HCT116 (cell line): ENCODE data around the gene SLC2A4.

Source experiments
- CBX3 ChIP-seq: IDR thresholded peaks from 2 replicates; pipeline ENCODE4 v1.6.1; 2012; ENCODE audit warnings: low read depth
- CTCF ChIP-seq, 3 experiments: fragments of 200-600 bp in 1 of 3; sonication (generic) in 1 of 3; IDR thresholded peaks in 2 of 3; conservative IDR thresholded peaks in 1 of 3; 2 replicates each; pipeline ENCODE4 v1.5.1; 2012 to 2017; ENCODE audit warnings: low read depth in 2 of 3, low read length in 2 of 3, antibody characterized with exemption in 1 of 3, borderline replicate concordance in 1 of 3, control low read depth in 1 of 3, mild to moderate bottlenecking in 1 of 3, mixed read lengths in 1 of 3, mixed run types in 1 of 3, moderate library complexity in 1 of 3; ENCODE audit not compliant: insufficient read depth in 1 of 3
- POLR2AphosphoS5 ChIP-seq: IDR thresholded peaks from 2 replicates; pipeline ENCODE4 v1.6.1; 2011; ENCODE audit warnings: mild to moderate bottlenecking, low read depth, low read length, moderate library complexity

- TF ChIP-seq CTCF (IDR thresholded peaks at IDR 0.05 in 2 of 3, conservative IDR thresholded peaks at IDR 0.05 in 1 of 3; ENCODE audit: borderline replicate concordance in 1 of 3, insufficient read depth in 1 of 3, low read depth in 2 of 3, low read length in 2 of 3) (peak in 1 of 3 experiments; percentile 9; a peak in 1 of 6 replicates), CBX3 (no peak), POLR2AphosphoS5 (no peak)
These were observed 14.0 kb downstream of the SLC2A4 start for GRCh38 chr17:7295230-7296180.
